Epithelial cell of prostate (primary cell): ENCODE results near the gene NLRP11.

Experiments
- DNase-seq: peaks from one replicate; pipeline ENCODE4 v3.0.0-alpha.2; 2011; ENCODE audit warnings: low read depth, low spot score
- H3K27ac ChIP-seq: fragments of 450-650 bp; 2 replicates; pipeline ENCODE4 v1.5.1; 2017; ENCODE audit warnings: mild to moderate bottlenecking

NLRP11 gene

GRCh38 chr19:55831846-55832245, at the start of gene NLRP11:
Gene NLRP11, minus strand, starts transcription at chr19:55831999. Its CDS starts 13,825 bp downstream, at chr19:55818174.
- no peak for DNase-seq
- H3K27ac ChIP-seq, result no peak within 1 kb of the TSS

GRCh38 chr19:55877211-55877610, 45.4 kb upstream of the NLRP11 start:
- DNase-seq, result no peak
- H3K27ac ChIP-seq, result no peak overlapping the region

- DNase-seq, result no peak
- no peak overlapping the region for H3K27ac ChIP-seq
These were observed 38.9 kb upstream of the NLRP11 start for GRCh38 chr19:55870736-55871135.

GRCh38 chr19:55867101-55867500, 35.3 kb upstream of the NLRP11 start:
- no peak overlapping the region for H3K27ac ChIP-seq
- no peak for DNase-seq

- no peak for DNase-seq
- no peak overlapping the region for H3K27ac ChIP-seq
These were observed 34.7 kb upstream of the NLRP11 start for GRCh38 chr19:55866521-55866920.

- DNase-seq, result no peak
- no peak overlapping the region for H3K27ac ChIP-seq
These were observed 27.2 kb upstream of the NLRP11 start for GRCh38 chr19:55858969-55859368.

- no peak overlapping the region for H3K27ac ChIP-seq
These were observed 26.6 kb upstream of the NLRP11 start for GRCh38 chr19:55858401-55858800.

GRCh38 chr19:55857974-55858373, 26.2 kb upstream of the NLRP11 start:
- DNase-seq, result no peak
- no peak overlapping the region for H3K27ac ChIP-seq

More at GRCh38 chr19:55858401-55858800, 26.6 kb upstream of the NLRP11 start:
- no peak for DNase-seq

GRCh38 chr19:55857149-55857548, 25.4 kb upstream of the NLRP11 start:
- DNase-seq, result no peak

GRCh38 chr19:55855160-55855559, 23.4 kb upstream of the NLRP11 start:
- no peak overlapping the region for H3K27ac ChIP-seq
- no peak for DNase-seq

More at GRCh38 chr19:55857149-55857548, 25.4 kb upstream of the NLRP11 start:
- no peak overlapping the region for H3K27ac ChIP-seq

GRCh38 chr19:55838906-55839305, 7.1 kb upstream of the NLRP11 start:
- DNase-seq, result no peak
- no peak overlapping the region for H3K27ac ChIP-seq

- no peak overlapping the region for H3K27ac ChIP-seq
- no peak for DNase-seq
These were observed 6.5 kb upstream of the NLRP11 start for GRCh38 chr19:55838251-55838650.

- no peak for DNase-seq
- no peak within 1 kb of the TSS for H3K27ac ChIP-seq
These were observed 4.5 kb upstream of the NLRP11 start, which contains the start of gene NLRP4 for GRCh38 chr19:55836340-55836739. Gene NLRP4, plus strand, starts transcription at chr19:55836540. Its CDS starts 15,541 bp downstream, at chr19:55852081.

- DNase-seq, result no peak
- H3K27ac ChIP-seq, result no peak overlapping the region
These were observed 877 bp upstream of the NLRP11 start for GRCh38 chr19:55832676-55833075.

- no peak for DNase-seq
- H3K27ac ChIP-seq, result no peak overlapping the region
These were observed 1.1 kb downstream of the NLRP11 start for GRCh38 chr19:55830656-55831055.

- DNase-seq, result no peak
- no peak overlapping the region for H3K27ac ChIP-seq
These were observed 11.8 kb downstream of the NLRP11 start for GRCh38 chr19:55820037-55820436.

GRCh38 chr19:55813906-55814305, 17.9 kb downstream of the NLRP11 start:
- DNase-seq, result no peak
- H3K27ac ChIP-seq, result no peak overlapping the region

- no peak for DNase-seq
- no peak overlapping the region for H3K27ac ChIP-seq
These were observed 19.4 kb downstream of the NLRP11 start for GRCh38 chr19:55812449-55812848.

GRCh38 chr19:55811340-55811739, 20.5 kb downstream of the NLRP11 start:
- no peak for DNase-seq
- no peak overlapping the region for H3K27ac ChIP-seq

- no peak overlapping the region for H3K27ac ChIP-seq
- DNase-seq, result no peak
These were observed 22.3 kb downstream of the NLRP11 start for GRCh38 chr19:55809381-55810058.

- H3K27ac ChIP-seq, result no peak overlapping the region
- DNase-seq, result no peak
These were observed 29.5 kb downstream of the NLRP11 start for GRCh38 chr19:55802281-55802680.

- no peak overlapping the region for H3K27ac ChIP-seq
- no peak for DNase-seq
These were observed 30.4 kb downstream of the NLRP11 start for GRCh38 chr19:55801416-55801815.
